H9 (cell line): ENCODE data around the gene OR4D1. TPM values are rescaled to one million over a fixed set of nuclear protein-coding genes. Genes with fewer than 3 reads are reported as not detected.

Experiments used
- DNase-seq: peaks from one replicate; pipeline ENCODE4 v3.0.0-alpha.2; 2017
- H2AFZ ChIP-seq: one replicate; pipeline ENCODE4 v1.6.1; 2013; ENCODE audit warnings: mild to moderate bottlenecking, low read length, control low read depth, moderate library complexity
- H2AK5ac ChIP-seq: 2 replicates; pipeline ENCODE4 v1.6.1; 2013; ENCODE audit warnings: low read length, control low read depth, mixed read lengths; ENCODE audit not compliant: insufficient read length
- H2BK120ac ChIP-seq: one replicate; pipeline ENCODE4 v1.6.1; 2013; ENCODE audit warnings: low read depth, mild to moderate bottlenecking, low read length, control low read depth, inconsistent platforms; ENCODE audit not compliant: poor library complexity, severe bottlenecking
- H2BK12ac ChIP-seq: 2 replicates; pipeline ENCODE4 v1.6.1; 2013; ENCODE audit warnings: low read length, control low read depth, mixed read lengths, low read depth; ENCODE audit not compliant: insufficient read length
- H2BK15ac ChIP-seq: 2 replicates; pipeline ENCODE4 v1.6.1; 2013; ENCODE audit warnings: low read depth, low read length, control low read depth
- H2BK20ac ChIP-seq: one replicate; pipeline ENCODE4 v1.6.1; 2013; ENCODE audit warnings: low read depth, mild to moderate bottlenecking, low read length, control low read depth, inconsistent platforms; ENCODE audit not compliant: poor library complexity, severe bottlenecking
- H2BK5ac ChIP-seq: 2 replicates; pipeline ENCODE4 v1.6.1; 2013; ENCODE audit warnings: low read length, control low read depth, mixed read lengths; ENCODE audit not compliant: insufficient read length
- H3K14ac ChIP-seq: 2 replicates; pipeline ENCODE4 v1.6.1; 2013; ENCODE audit warnings: low read length, control low read depth; ENCODE audit not compliant: insufficient read depth
- H3K18ac ChIP-seq: 2 replicates; pipeline ENCODE4 v1.6.1; 2013; ENCODE audit warnings: low read depth, mild to moderate bottlenecking, mixed read lengths, low read length, control low read depth; ENCODE audit not compliant: insufficient read length
- H3K23ac ChIP-seq: 2 replicates; pipeline ENCODE4 v1.6.1; 2013; ENCODE audit warnings: low read length, control low read depth, mixed read lengths, low read depth; ENCODE audit not compliant: insufficient read length
- H3K23me2 ChIP-seq: 2 replicates; pipeline ENCODE4 v1.6.1; 2013; ENCODE audit warnings: low read depth, mild to moderate bottlenecking, mixed read lengths, low read length, control low read depth; ENCODE audit not compliant: insufficient read length, poor library complexity, severe bottlenecking
- H3K27ac ChIP-seq: 2 replicates; pipeline ENCODE4 v1.5.1; 2013; ENCODE audit warnings: low read length, control low read depth, mixed read lengths, low read depth; ENCODE audit not compliant: insufficient read length
- H3K27me3 ChIP-seq: 2 replicates; pipeline ENCODE4 v1.6.1; 2013; ENCODE audit warnings: low read length, control low read depth, inconsistent platforms; ENCODE audit not compliant: insufficient read depth
- H3K4ac ChIP-seq: 2 replicates; pipeline ENCODE4 v1.6.1; 2013; ENCODE audit warnings: low read depth, mild to moderate bottlenecking, control low read depth, inconsistent platforms, low read length, moderate library complexity
- H3K4me1 ChIP-seq: 2 replicates; pipeline ENCODE4 v1.6.1; 2013; ENCODE audit warnings: low read length, control low read depth, inconsistent platforms; ENCODE audit not compliant: insufficient read depth
- H3K4me2 ChIP-seq: 2 replicates; pipeline ENCODE4 v1.6.1; 2013; ENCODE audit warnings: low read length, control low read depth, mixed read lengths; ENCODE audit not compliant: insufficient read length, insufficient read depth
- H3K56ac ChIP-seq: 2 replicates; pipeline ENCODE4 v1.6.1; 2013; ENCODE audit warnings: low read depth, mild to moderate bottlenecking, mixed read lengths, low read length, control low read depth; ENCODE audit not compliant: insufficient read length
- H3K79me1 ChIP-seq: 2 replicates; pipeline ENCODE4 v1.6.1; 2013; ENCODE audit warnings: low read depth, mild to moderate bottlenecking, moderate library complexity, low read length, control low read depth, inconsistent platforms; ENCODE audit not compliant: insufficient read depth, poor library complexity, severe bottlenecking
- H3K79me2 ChIP-seq: 2 replicates; pipeline ENCODE4 v1.6.1; 2013; ENCODE audit warnings: low read length, control low read depth, inconsistent platforms; ENCODE audit not compliant: insufficient read depth
- H3K9ac ChIP-seq: 2 replicates; pipeline ENCODE4 v1.6.1; 2013; ENCODE audit warnings: low read length, control low read depth, mixed read lengths; ENCODE audit not compliant: insufficient read length; ENCODE audit errors: extremely low read depth
- H3K9me3 ChIP-seq: one replicate; pipeline ENCODE4 v1.6.1; 2013; ENCODE audit warnings: low read depth, low read length, inconsistent platforms; ENCODE audit not compliant: control insufficient read depth
- H3T11ph ChIP-seq: one replicate; pipeline ENCODE4 v1.6.1; 2013; ENCODE audit warnings: mild to moderate bottlenecking, low read length, control low read depth, inconsistent platforms
- H4K20me1 ChIP-seq: one replicate; pipeline ENCODE4 v1.6.1; 2013; ENCODE audit not compliant: control insufficient read depth, insufficient read length, insufficient read depth
- H4K5ac ChIP-seq: 2 replicates; pipeline ENCODE4 v1.6.1; 2013; ENCODE audit warnings: low read depth, mild to moderate bottlenecking, mixed read lengths, low read length, control low read depth; ENCODE audit not compliant: insufficient read length
- H4K8ac ChIP-seq: replicated peaks from 2 replicates; pipeline ENCODE4 v1.6.1; 2013; ENCODE audit warnings: low read length, control low read depth, mixed read lengths, low read depth; ENCODE audit not compliant: insufficient read length
- H4K91ac ChIP-seq: 2 replicates; pipeline ENCODE4 v1.6.1; 2013; ENCODE audit warnings: low read depth, mild to moderate bottlenecking, moderate library complexity, mixed read lengths, low read length, control low read depth; ENCODE audit not compliant: insufficient read length
- H3K27ac Mint-ChIP-seq, 3 experiments: 2 replicates in 2 of 3; 3 replicates in 1 of 3; pipeline ENCODE4 v1.8.0; 2020 to 2021; ENCODE audit warnings: mixed read lengths in 3 of 3, mild to moderate bottlenecking in 1 of 3, moderate library complexity in 1 of 3
- H3K27me3 Mint-ChIP-seq: 2 replicates; pipeline ENCODE4 v1.8.0; 2021; ENCODE audit warnings: low read depth, mild to moderate bottlenecking, moderate library complexity, mixed read lengths
- H3K36me3 Mint-ChIP-seq, 3 experiments: 2 replicates in 2 of 3; 3 replicates in 1 of 3; pipeline ENCODE4 v1.8.0; 2020 to 2021; ENCODE audit warnings: low read depth in 3 of 3, mixed read lengths in 3 of 3; ENCODE audit not compliant: insufficient read depth in 1 of 3
- H3K4me1 Mint-ChIP-seq, 2 experiments: 2 replicates each; pipeline ENCODE4 v1.8.0; 2020; ENCODE audit warnings: mixed read lengths in 2 of 2
- H3K4me3 Mint-ChIP-seq, 2 experiments: 2 replicates in 1 of 2; 3 replicates in 1 of 2; pipeline ENCODE4 v1.8.0; 2020 to 2021; ENCODE audit warnings: mild to moderate bottlenecking in 2 of 2, mixed read lengths in 2 of 2, moderate library complexity in 1 of 2
- H3K9me3 Mint-ChIP-seq, 2 experiments: 2 replicates in 1 of 2; 3 replicates in 1 of 2; pipeline ENCODE4 v1.8.0; 2020; ENCODE audit warnings: mild to moderate bottlenecking in 2 of 2, mixed read lengths in 2 of 2, moderate library complexity in 1 of 2
- WGBS: extraction: QIAGEN DNeasy Blood & Tissue Kit; methylation state at CpG from one replicate; pipeline ENCODE4 v1.1.7; 2013; ENCODE audit warnings: missing lambda C conversion rate, low lambda C conversion rate, mixed read lengths; ENCODE audit not compliant: insufficient read length; ENCODE audit errors: extremely low coverage; 5-methylcytosine and 5-hydroxymethylcytosine counted together
- total RNA-seq: library from RNA; stranded (reverse); gene quantifications from 2 replicates; pipeline ENCODE4 v1.2.1, GENCODE V29; 2021
- TF ChIP-seq, protein P1 (sequence below): fragments of 200-600 bp; sonication (generic); conservative IDR thresholded peaks from 3 replicates; pipeline ENCODE4 v1.8.0; 2021; ENCODE audit warnings: antibody characterized with exemption, mild to moderate bottlenecking

Gene OR4D1
- total RNA-seq, 1 experiment from 2014 or later: 0.11 TPM

DNA sequence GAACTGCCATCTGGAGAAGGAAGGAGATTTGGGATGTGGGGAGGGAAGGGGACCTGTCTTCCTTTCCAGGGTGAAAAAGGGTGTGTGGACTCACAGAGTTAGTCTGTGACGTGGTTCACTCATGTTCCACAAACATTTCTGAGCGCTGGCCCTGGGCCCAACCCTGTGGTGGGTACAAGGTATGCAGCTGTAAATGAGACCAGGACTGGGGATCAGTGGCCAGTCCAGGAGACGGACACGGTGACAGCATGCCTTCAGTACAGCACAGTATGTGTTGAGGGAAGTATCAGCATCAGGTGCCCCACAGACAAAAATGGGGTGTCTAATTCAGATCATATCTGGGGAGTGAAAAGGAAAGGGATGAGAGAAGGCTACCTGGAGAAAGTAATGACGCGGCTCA is 38.9 kb downstream of the OR4D1 start:
- no peak overlapping the region for H4K91ac ChIP-seq
- no peaks in the 10 kb centered on the region for H3K23me2 ChIP-seq
- no peaks in the 10 kb centered on the region for H3K79me2 ChIP-seq
- H2BK20ac ChIP-seq: no peak overlapping the region
- H3K18ac ChIP-seq: no peak overlapping the region
- no peaks in the 10 kb centered on the region for H3K4me1 ChIP-seq
- TF ChIP-seq, protein P1, sequence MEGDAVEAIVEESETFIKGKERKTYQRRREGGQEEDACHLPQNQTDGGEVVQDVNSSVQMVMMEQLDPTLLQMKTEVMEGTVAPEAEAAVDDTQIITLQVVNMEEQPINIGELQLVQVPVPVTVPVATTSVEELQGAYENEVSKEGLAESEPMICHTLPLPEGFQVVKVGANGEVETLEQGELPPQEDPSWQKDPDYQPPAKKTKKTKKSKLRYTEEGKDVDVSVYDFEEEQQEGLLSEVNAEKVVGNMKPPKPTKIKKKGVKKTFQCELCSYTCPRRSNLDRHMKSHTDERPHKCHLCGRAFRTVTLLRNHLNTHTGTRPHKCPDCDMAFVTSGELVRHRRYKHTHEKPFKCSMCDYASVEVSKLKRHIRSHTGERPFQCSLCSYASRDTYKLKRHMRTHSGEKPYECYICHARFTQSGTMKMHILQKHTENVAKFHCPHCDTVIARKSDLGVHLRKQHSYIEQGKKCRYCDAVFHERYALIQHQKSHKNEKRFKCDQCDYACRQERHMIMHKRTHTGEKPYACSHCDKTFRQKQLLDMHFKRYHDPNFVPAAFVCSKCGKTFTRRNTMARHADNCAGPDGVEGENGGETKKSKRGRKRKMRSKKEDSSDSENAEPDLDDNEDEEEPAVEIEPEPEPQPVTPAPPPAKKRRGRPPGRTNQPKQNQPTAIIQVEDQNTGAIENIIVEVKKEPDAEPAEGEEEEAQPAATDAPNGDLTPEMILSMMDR: no peak
- peaks cover 9% of the 10 kb centered on the region for H3K27me3 Mint-ChIP-seq
- no peak overlapping the region for H4K8ac ChIP-seq
- no peaks in the 10 kb centered on the region for H3K79me1 ChIP-seq
- no peaks in the 10 kb centered on the region; a peak in 1 of 5 replicates for H3K9me3 Mint-ChIP-seq
- no peak overlapping the region for H3K4me3 Mint-ChIP-seq
- no peak overlapping the region; the same call in 1 of the 2 replicates for H3K14ac ChIP-seq
- H2BK12ac ChIP-seq: no peak overlapping the region
- peaks cover 13 to 14% of the 10 kb centered on the region in 2 experiments for H3K4me1 Mint-ChIP-seq
- H3K9ac ChIP-seq: no peak overlapping the region
- H3K4me2 ChIP-seq: no peak overlapping the region
- H2BK15ac ChIP-seq: no peak overlapping the region
- H3K27me3 ChIP-seq: no peaks in the 10 kb centered on the region
- no peak overlapping the region for H3K23ac ChIP-seq
- no peak overlapping the region for H3T11ph ChIP-seq
- WGBS: no CpG with 5 or more reads among the region's 6 CpGs
- H2BK5ac ChIP-seq: no peak overlapping the region
- no peak overlapping the region for H4K5ac ChIP-seq
- no peaks in the 10 kb centered on the region for H3K9me3 ChIP-seq
- H3K27ac Mint-ChIP-seq: no peak overlapping the region
- H3K36me3 Mint-ChIP-seq: no peaks in the 10 kb centered on the region
- no peak overlapping the region for H3K56ac ChIP-seq
- no peak overlapping the region for H3K4ac ChIP-seq
- DNase-seq: no peak
- no peak overlapping the region for H2AFZ ChIP-seq
- no peak overlapping the region for H2BK120ac ChIP-seq
- H3K27ac ChIP-seq: no peak overlapping the region
- H4K20me1 ChIP-seq: no peaks in the 10 kb centered on the region
- no peak overlapping the region for H2AK5ac ChIP-seq
